DOHH2 (cell line): ENCODE measurements around the gene EFCAB7.

ENCODE experiments used
- EZH2phosphoT487 ChIP-seq: fragments of 200-600 bp; sonication (generic); IDR thresholded peaks from 2 replicates; pipeline ENCODE4 v1.6.1; 2017; ENCODE audit warnings: borderline replicate concordance, mild to moderate bottlenecking, antibody characterized with exemption, low read length, moderate library complexity, mixed read lengths
- TF ChIP-seq, protein P1 (sequence below): fragments of 200-600 bp; sonication (generic); IDR thresholded peaks from one replicate; pipeline ENCODE4 v1.5.1; 2014; ENCODE audit warnings: antibody characterized with exemption, mild to moderate bottlenecking, low read depth, low read length; ENCODE audit not compliant: poor library complexity, severe bottlenecking

DNA sequence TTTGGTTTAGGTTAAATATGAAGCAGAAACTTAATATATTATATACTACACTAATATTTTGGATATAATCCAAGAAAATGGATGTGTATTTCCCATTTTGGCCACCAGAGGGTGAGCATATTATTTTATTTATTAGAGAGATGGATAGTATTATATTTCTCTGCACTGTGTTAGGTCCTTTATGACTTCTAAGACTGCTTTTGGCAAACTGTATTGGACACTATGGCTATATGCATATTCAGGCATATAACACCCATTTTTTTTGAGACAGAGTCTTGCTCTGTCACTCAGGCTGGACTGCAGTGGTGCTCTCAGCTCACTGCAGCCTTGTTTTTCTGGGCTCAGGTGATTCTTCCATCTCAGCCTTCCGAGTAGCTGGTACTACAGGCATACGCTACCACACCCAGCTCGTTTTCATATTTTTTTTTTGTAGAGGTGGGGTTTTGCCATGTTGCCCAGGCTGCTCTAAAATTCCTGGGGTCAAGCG lies 52.1 kb downstream of the EFCAB7 start:
- TF ChIP-seq EZH2phosphoT487 = no peak
- TF ChIP-seq, protein P1, sequence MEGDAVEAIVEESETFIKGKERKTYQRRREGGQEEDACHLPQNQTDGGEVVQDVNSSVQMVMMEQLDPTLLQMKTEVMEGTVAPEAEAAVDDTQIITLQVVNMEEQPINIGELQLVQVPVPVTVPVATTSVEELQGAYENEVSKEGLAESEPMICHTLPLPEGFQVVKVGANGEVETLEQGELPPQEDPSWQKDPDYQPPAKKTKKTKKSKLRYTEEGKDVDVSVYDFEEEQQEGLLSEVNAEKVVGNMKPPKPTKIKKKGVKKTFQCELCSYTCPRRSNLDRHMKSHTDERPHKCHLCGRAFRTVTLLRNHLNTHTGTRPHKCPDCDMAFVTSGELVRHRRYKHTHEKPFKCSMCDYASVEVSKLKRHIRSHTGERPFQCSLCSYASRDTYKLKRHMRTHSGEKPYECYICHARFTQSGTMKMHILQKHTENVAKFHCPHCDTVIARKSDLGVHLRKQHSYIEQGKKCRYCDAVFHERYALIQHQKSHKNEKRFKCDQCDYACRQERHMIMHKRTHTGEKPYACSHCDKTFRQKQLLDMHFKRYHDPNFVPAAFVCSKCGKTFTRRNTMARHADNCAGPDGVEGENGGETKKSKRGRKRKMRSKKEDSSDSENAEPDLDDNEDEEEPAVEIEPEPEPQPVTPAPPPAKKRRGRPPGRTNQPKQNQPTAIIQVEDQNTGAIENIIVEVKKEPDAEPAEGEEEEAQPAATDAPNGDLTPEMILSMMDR = peak; percentile 58
